Activated CD8-positive, alpha-beta memory T cell treated with anti-CD3 and anti-CD28 coated beads for 24 hours (primary cell): ENCODE data around the gene CAMSAP1.

Experiments
- DNase-seq: peaks from one replicate; pipeline ENCODE4 v3.0.0-alpha.2; 2020

CAMSAP1 gene

GRCh38 chr9:135809166-135809565, 98.2 kb downstream of the CAMSAP1 start:
- DNase-seq: no peak

- no peak for DNase-seq
Observed at GRCh38 chr9:135805422-135806022, 101.8 kb downstream of the CAMSAP1 start.

- DNase-seq: no peak
Observed at GRCh38 chr9:135804581-135805421, 102.5 kb downstream of the CAMSAP1 start.

- DNase-seq: no peak
Observed at GRCh38 chr9:135803441-135803840, 103.9 kb downstream of the CAMSAP1 start.

- DNase-seq: no peak
Observed at GRCh38 chr9:135802876-135803419, 104.4 kb downstream of the CAMSAP1 start.

GRCh38 chr9:135801070-135801469, 106.3 kb downstream of the CAMSAP1 start:
- DNase-seq: no peak

GRCh38 chr9:135799261-135799660, 108.1 kb downstream of the CAMSAP1 start:
- no peak for DNase-seq

- no peak for DNase-seq
Observed at GRCh38 chr9:135798263-135798585, 109.1 kb downstream of the CAMSAP1 start.

GRCh38 chr9:135797507-135798262, 109.7 kb downstream of the CAMSAP1 start:
- DNase-seq: peak; percentile 73

- DNase-seq: no peak
Observed at GRCh38 chr9:135796784-135797485, 110.4 kb downstream of the CAMSAP1 start.

GRCh38 chr9:135795391-135795790, 112.0 kb downstream of the CAMSAP1 start:
- DNase-seq: no peak

- DNase-seq: no peak
Observed at GRCh38 chr9:135794361-135794885, 112.9 kb downstream of the CAMSAP1 start.

- no peak for DNase-seq
Observed at GRCh38 chr9:135794057-135794335, 113.3 kb downstream of the CAMSAP1 start.

- no peak for DNase-seq
Observed at GRCh38 chr9:135793221-135794056, 113.9 kb downstream of the CAMSAP1 start.

- no peak for DNase-seq
Observed at GRCh38 chr9:135792268-135793128, 114.8 kb downstream of the CAMSAP1 start.

- DNase-seq: no peak
Observed at GRCh38 chr9:135791431-135792267, 115.7 kb downstream of the CAMSAP1 start.

- no peak for DNase-seq
Observed at GRCh38 chr9:135790850-135791249, 116.5 kb downstream of the CAMSAP1 start.

- no peak for DNase-seq
Observed at GRCh38 chr9:135790356-135790755, 117.0 kb downstream of the CAMSAP1 start.

- no peak for DNase-seq
Observed at GRCh38 chr9:135789838-135790291, 117.5 kb downstream of the CAMSAP1 start.
